Measurements from ENCODE around the gene ELL2.

Gene ELL2

GRCh38 chr5:95969651-95970358, 8.2 kb upstream of the ELL2 start:
- Histone ChIP-seq H3K27ac (no peak overlapping the region), H3K9ac (no peak overlapping the region), H2AFZ (no peak overlapping the region), H3K4me2 (ENCODE audit: low read length) (no peak overlapping the region), H3K27me3 (ENCODE audit: control insufficient read depth, insufficient read depth, low read length) (no peaks in the 10 kb centered on the region), H3K9me3 (ENCODE audit: control insufficient read depth, low read length) (no peaks in the 10 kb centered on the region), H3K4me3 (ENCODE audit: low read depth, low read length) (no peak overlapping the region), H3K4me1 (no peaks in the 10 kb centered on the region), H3K36me3 (ENCODE audit: control insufficient read depth, insufficient read depth, low read length) (no peaks in the 10 kb centered on the region), H3K79me2 (no peaks in the 10 kb centered on the region)
- no peak for TF ChIP-seq CTCF (IDR thresholded peaks at IDR 0.05)

GRCh38 chr5:95969055-95969454, 7.4 kb upstream of the ELL2 start:
- no peak overlapping the region for H2AFZ ChIP-seq
- no peaks in the 10 kb centered on the region for H3K36me3 ChIP-seq (ENCODE audit: control insufficient read depth, insufficient read depth, low read length)
- H3K27ac ChIP-seq, result no peak overlapping the region
- no peaks in the 10 kb centered on the region for H3K79me2 ChIP-seq
- no peak for TF ChIP-seq CTCF (IDR thresholded peaks at IDR 0.05)
- H3K9me3 ChIP-seq (ENCODE audit: control insufficient read depth, low read length), result no peaks in the 10 kb centered on the region
- H3K4me1 ChIP-seq, result no peaks in the 10 kb centered on the region
- no peaks in the 10 kb centered on the region for H3K27me3 ChIP-seq (ENCODE audit: control insufficient read depth, insufficient read depth, low read length)
- no peak overlapping the region for H3K4me3 ChIP-seq (ENCODE audit: low read depth, low read length)
- H3K4me2 ChIP-seq (ENCODE audit: low read length), result no peak overlapping the region
- H3K9ac ChIP-seq, result no peak overlapping the region

GRCh38 chr5:95967236-95967635, 5.6 kb upstream of the ELL2 start:
- Histone ChIP-seq H3K27me3 (ENCODE audit: control insufficient read depth, insufficient read depth, low read length) (no peaks in the 10 kb centered on the region), H3K27ac (no peak overlapping the region), H3K4me3 (ENCODE audit: low read depth, low read length) (no peak overlapping the region), H3K4me2 (ENCODE audit: low read length) (no peak overlapping the region), H3K4me1 (no peaks in the 10 kb centered on the region), H3K79me2 (no peaks in the 10 kb centered on the region), H2AFZ (no peak overlapping the region), H3K36me3 (ENCODE audit: control insufficient read depth, insufficient read depth, low read length) (no peaks in the 10 kb centered on the region), H3K9me3 (ENCODE audit: control insufficient read depth, low read length) (no peaks in the 10 kb centered on the region), H3K9ac (no peak overlapping the region)
- TF ChIP-seq CTCF (IDR thresholded peaks at IDR 0.05), result no peak

- Histone ChIP-seq H3K36me3 (ENCODE audit: control insufficient read depth, insufficient read depth, low read length) (no peaks in the 10 kb centered on the region), H3K27ac (no peak overlapping the region), H3K79me2 (no peaks in the 10 kb centered on the region), H3K9me3 (ENCODE audit: control insufficient read depth, low read length) (no peaks in the 10 kb centered on the region), H2AFZ (no peak overlapping the region), H3K4me3 (ENCODE audit: low read depth, low read length) (no peak overlapping the region), H3K4me2 (ENCODE audit: low read length) (no peak overlapping the region), H3K27me3 (ENCODE audit: control insufficient read depth, insufficient read depth, low read length) (no peaks in the 10 kb centered on the region), H3K4me1 (no peaks in the 10 kb centered on the region), H3K9ac (no peak overlapping the region)
- TF ChIP-seq CTCF (IDR thresholded peaks at IDR 0.05), result no peak
Observed at GRCh38 chr5:95966005-95966404, 4.4 kb upstream of the ELL2 start.

Data from parathyroid adenoma (tissue), 2 donors.